ENCODE data around the gene POU2AF1. TPM values are rescaled to one million over a fixed set of nuclear protein-coding genes. Genes with fewer than 3 reads are reported as not detected.
A peak's percentile ranks its signal among the peaks of the same experiment; 100 is the strongest.

Gene POU2AF1
- total and polyA plus RNA-seq, 2 experiments from 2014 or later, result not detected

DNA sequence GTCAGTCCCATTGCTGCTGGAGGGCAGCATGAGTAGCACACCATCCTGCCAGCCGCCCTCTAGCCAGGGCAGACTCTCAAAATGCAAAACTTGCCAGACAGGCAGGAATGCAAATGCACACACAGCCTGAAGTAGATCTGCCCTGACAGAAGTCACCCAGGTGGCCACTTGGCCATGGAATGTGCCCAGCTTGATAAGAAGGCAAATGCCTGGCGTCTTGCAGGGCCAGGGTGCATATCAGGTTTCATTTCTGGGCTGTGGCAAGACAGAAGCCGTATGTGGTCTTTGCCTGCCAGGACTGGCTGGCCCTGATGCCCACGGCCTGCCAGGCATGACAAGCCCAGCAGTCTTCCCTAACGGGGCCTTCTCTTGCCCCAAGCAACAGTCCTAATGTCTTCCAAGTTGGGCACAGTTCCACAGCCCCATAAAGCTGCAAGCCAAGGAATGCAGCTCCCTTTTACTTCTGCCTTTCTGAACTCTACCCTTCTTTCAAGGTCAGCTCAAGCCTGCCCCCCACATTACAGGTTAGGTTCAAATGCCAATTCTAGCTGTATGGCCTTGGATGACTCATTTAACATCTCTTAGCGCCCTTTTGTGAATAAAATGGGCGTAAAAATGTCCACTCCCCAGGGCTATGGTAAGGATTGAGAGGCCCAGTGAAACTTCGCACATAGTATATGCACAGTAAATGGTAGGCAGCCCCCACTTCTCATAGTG is 51.0 kb downstream of the POU2AF1 start:
- TF ChIP-seq ZNF462 (CRISPR knock-in tag; IDR thresholded peaks at IDR 0.05), result no peak
- no peak for TF ChIP-seq STAT1 (IDR thresholded peaks at IDR 0.05; ENCODE audit: unreplicated experiment)
- TF ChIP-seq CTCF (conservative IDR thresholded peaks at IDR 0.05; ENCODE audit: low read depth in 2 of 2), result no peak
- no peak for TF ChIP-seq POLR2AphosphoS5 (IDR thresholded peaks at IDR 0.05; ENCODE audit: low read depth)
- TF ChIP-seq EZH2 (IDR thresholded peaks at IDR 0.05; ENCODE audit: low read depth, unreplicated experiment), result no peak
- TF ChIP-seq EZH2phosphoT487 (IDR thresholded peaks at IDR 0.05; ENCODE audit: unreplicated experiment), result no peak
- no peak for TF ChIP-seq REST (IDR thresholded peaks at IDR 0.05; ENCODE audit: unreplicated experiment)
- TF ChIP-seq NANOG (IDR thresholded peaks at IDR 0.05; ENCODE audit: borderline replicate concordance), result no peak
- no peak for TF ChIP-seq ZNF331 (CRISPR knock-in tag; IDR thresholded peaks at IDR 0.05; ENCODE audit: low read depth)
- no peak for TF ChIP-seq CREB1 (CRISPR knock-in tag; IDR thresholded peaks at IDR 0.05; ENCODE audit: low read depth)
- TF ChIP-seq JUNB (IDR thresholded peaks at IDR 0.05; ENCODE audit: unreplicated experiment), result no peak
- TF ChIP-seq ZNF114 (CRISPR knock-in tag; IDR thresholded peaks at IDR 0.05), result no peak
- TF ChIP-seq, protein P1, sequence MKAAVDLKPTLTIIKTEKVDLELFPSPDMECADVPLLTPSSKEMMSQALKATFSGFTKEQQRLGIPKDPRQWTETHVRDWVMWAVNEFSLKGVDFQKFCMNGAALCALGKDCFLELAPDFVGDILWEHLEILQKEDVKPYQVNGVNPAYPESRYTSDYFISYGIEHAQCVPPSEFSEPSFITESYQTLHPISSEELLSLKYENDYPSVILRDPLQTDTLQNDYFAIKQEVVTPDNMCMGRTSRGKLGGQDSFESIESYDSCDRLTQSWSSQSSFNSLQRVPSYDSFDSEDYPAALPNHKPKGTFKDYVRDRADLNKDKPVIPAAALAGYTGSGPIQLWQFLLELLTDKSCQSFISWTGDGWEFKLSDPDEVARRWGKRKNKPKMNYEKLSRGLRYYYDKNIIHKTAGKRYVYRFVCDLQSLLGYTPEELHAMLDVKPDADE (IDR thresholded peaks at IDR 0.05), result no peak
- Histone ChIP-seq H4K20me1 (replicated peaks; ENCODE audit: insufficient read depth) (no peaks in the 10 kb centered on the region), H3K27me3 (ENCODE audit: insufficient read depth) (no peaks in the 10 kb centered on the region), H2AFZ (no peak overlapping the region), H3K4me1 (ENCODE audit: insufficient read depth) (no peaks in the 10 kb centered on the region), H3K4me2 (no peak overlapping the region), H3K36me3 (ENCODE audit: insufficient read depth) (no peaks in the 10 kb centered on the region), H3K4me3 (no peak overlapping the region), H3K9me2 (ENCODE audit: insufficient read depth) (no peaks in the 10 kb centered on the region), H3K27ac (ENCODE audit: low read depth) (no peak overlapping the region), H3K79me2 (replicated peaks; ENCODE audit: insufficient read depth) (no peaks in the 10 kb centered on the region), H3F3A (replicated peaks; ENCODE audit: low read depth) (no peaks in the 10 kb centered on the region)
- DNase-seq (ENCODE audit: low spot score) (peak; percentile 6), ATAC-seq (peak; percentile 22; the same call in 1 of the 3 replicates)
- Mint-ChIP-seq H3K36me3 (ENCODE audit: low read depth) (no peaks in the 10 kb centered on the region), H3K27me3 (ENCODE audit: insufficient read depth, low read depth, poor library complexity) (peaks cover 2% of the 10 kb centered on the region), H3K27ac (no peak overlapping the region), H3K9me3 (no peaks in the 10 kb centered on the region), H3K4me1 (no peaks in the 10 kb centered on the region), H3K4me3 (no peak overlapping the region)

Measured in GM23338 (cell line).